ENCODE data around the gene PRRC2C. TPM values are rescaled to one million over a fixed set of nuclear protein-coding genes. Genes with fewer than 3 reads are reported as not detected.

PRRC2C gene
- total and polyA plus RNA-seq, 2 of the 4 experiments (the other 2 are of a cell fraction), result 54.0 to 58.3 TPM

GRCh38 chr1:171625225-171625624, 139.9 kb downstream of the PRRC2C start:
- Histone ChIP-seq H3K23ac (ENCODE audit: low read depth, low read length) (no peak overlapping the region), H3K9me1 (ENCODE audit: insufficient read depth, low read length) (no peaks in the 10 kb centered on the region), H4K91ac (ENCODE audit: insufficient read depth, low read depth, low read length) (no peak overlapping the region), H3K4me1 (ENCODE audit: control insufficient read depth, insufficient read depth, low read length) (no peaks in the 10 kb centered on the region), H3K56ac (ENCODE audit: extremely low read depth, insufficient read depth, low read length) (no peak overlapping the region), H4K5ac (ENCODE audit: low read depth, low read length) (no peak overlapping the region), H4K20me1 (ENCODE audit: insufficient read depth, low read length) (no peaks in the 10 kb centered on the region), H3K36me3 (ENCODE audit: control insufficient read depth, insufficient read depth, low read length) (no peaks in the 10 kb centered on the region), H2BK15ac (ENCODE audit: low read depth, low read length) (no peak overlapping the region), H2AFZ (replicated peaks; ENCODE audit: low read length, poor library complexity) (no peak overlapping the region), H2BK5ac (ENCODE audit: low read depth, low read length, poor library complexity, severe bottlenecking) (no peak overlapping the region), H3K9me3 (ENCODE audit: control insufficient read depth, insufficient read depth, low read length) (no peaks in the 10 kb centered on the region), H3K14ac (replicated peaks; ENCODE audit: low read depth, low read length) (no peak overlapping the region; the same call in 1 of the 2 replicates), H2AK5ac (ENCODE audit: low read depth, low read length) (no peak overlapping the region), H2BK120ac (ENCODE audit: low read depth, low read length) (no peak overlapping the region), H3K18ac (ENCODE audit: low read depth, low read length) (no peak overlapping the region), H3K4me3 (ENCODE audit: insufficient read depth, low read depth, low read length) (no peak overlapping the region), H3K27me3 (ENCODE audit: control insufficient read depth, insufficient read depth, low read length) (peaks cover 3% of the 10 kb centered on the region; the same call in 1 of the 2 replicates), H3K9ac (ENCODE audit: low read depth, low read length) (no peak overlapping the region), H3K4ac (ENCODE audit: low read depth, low read length) (no peak overlapping the region), H3K27ac (ENCODE audit: insufficient read depth, low read length) (no peak overlapping the region), H3K4me2 (ENCODE audit: low read depth, low read length) (no peak overlapping the region), H3K79me1 (ENCODE audit: low read depth in 1 of 2, low read length in 2 of 2) (no peaks in the 10 kb centered on the region), H2AK9ac (replicated peaks; ENCODE audit: low read depth, low read length, poor library complexity) (no peak overlapping the region), H2BK20ac (ENCODE audit: low read depth, low read length) (no peak overlapping the region), H4K8ac (ENCODE audit: low read depth in 2 of 2, low read length in 2 of 2) (no peak overlapping the region)
- no TSS peak for BruUV-seq (replicated peaks)
- in situ Hi-C loops (cut with MboI; ENCODE audit: low sequenced_read_pairs) (no loop called here), dilution Hi-C loops (cut with HindIII; ENCODE audit: low sequenced_read_pairs, unreplicated experiment) (no loop called here), intact Hi-C loops (cut with micrococcal nuclease) (no loop called here)
- ChIA-PET CTCF (no interaction called here), POLR2A (ENCODE audit: unreplicated experiment) (no interaction called here)
- TF ChIP-seq ELK1 (IDR thresholded peaks at IDR 0.05; ENCODE audit: borderline replicate concordance, low read depth, low read length) (no peak), CEBPB (IDR thresholded peaks at IDR 0.05; ENCODE audit: low read depth, low read length) (no peak), MAFK (IDR thresholded peaks at IDR 0.05; ENCODE audit: low read depth, low read length) (no peak), SMC3 (IDR thresholded peaks at IDR 0.05; ENCODE audit: low read depth, low read length) (no peak), CHD1 (IDR thresholded peaks at IDR 0.05; ENCODE audit: low read depth, low read length) (no peak), MAZ (IDR thresholded peaks at IDR 0.05; ENCODE audit: borderline replicate concordance, low read depth, low read length) (no peak), RFX5 (IDR thresholded peaks at IDR 0.05; ENCODE audit: low read depth, low read length) (no peak), USF2 (IDR thresholded peaks at IDR 0.05; ENCODE audit: low read depth, low read length) (no peak), RAD21 (IDR thresholded peaks at IDR 0.05; ENCODE audit: low read length) (no peak), FOS (IDR thresholded peaks at IDR 0.05; ENCODE audit: low read depth, low read length) (no peak)
- no peak for ATAC-seq (ENCODE audit: low read depth)
- DNase-seq, result no peak
- no CpG with 5 or more reads among the region's 1 CpG for WGBS, 2 experiments (ENCODE audit: extremely low coverage in 2 of 2, insufficient read length in 1 of 2)

Data from IMR-90 (cell line).